HG03558 (cell line): ENCODE data around the gene RBM18.

Experiments
- ATAC-seq: cut with Tn5 transposase; IDR thresholded peaks from one replicate; pipeline ENCODE4 v1.9.1; 2021; ENCODE audit warnings: moderate number of reproducible peaks; ENCODE audit not compliant: unreplicated experiment; ENCODE audit errors: extremely low read depth

Gene RBM18

DNA sequence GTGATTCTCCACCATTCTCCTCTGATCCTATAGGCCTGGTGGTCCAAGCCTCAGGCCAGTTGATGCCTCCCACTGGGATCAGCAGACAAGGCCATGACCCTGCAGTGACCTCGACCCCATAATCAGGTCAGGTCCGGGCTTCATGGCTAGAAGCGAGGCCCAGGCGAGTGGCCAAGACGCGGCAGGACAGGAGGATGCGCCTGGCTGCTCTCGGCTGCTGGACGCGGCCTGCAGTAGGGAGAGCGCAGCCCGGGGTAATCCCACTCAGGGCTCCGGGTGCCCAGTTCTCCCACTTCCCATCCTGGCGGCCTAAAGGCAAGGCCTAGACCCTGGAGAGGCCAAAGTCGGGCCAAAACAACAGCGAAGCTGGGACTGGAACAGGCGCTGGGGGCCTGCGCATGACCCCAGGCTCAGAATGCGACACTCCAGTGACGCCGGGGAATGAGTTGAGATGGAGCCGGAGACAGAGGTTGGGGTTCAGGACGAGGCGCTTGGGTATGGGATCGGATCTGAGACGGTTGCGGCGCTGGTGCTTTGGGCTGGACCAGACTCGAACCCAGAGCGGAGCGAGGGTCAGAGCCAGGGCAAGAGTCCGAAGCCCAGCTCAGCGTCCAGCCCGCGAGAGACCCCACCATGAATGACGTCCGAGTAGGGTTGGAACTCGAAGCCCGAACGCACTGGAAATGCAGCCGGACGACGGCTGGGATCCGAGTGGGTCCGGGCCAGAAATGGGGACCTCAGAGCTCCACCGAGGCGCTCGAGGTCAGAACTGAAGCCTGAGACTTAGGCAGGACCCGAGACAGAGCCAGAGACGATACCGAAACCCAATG is 39.1 kb downstream of the RBM18 start:
- no peak for ATAC-seq

GRCh38 chr9:122223435-122223834 is 41.2 kb downstream of the RBM18 start:
- ATAC-seq: no peak

GRCh38 chr9:122222791-122223190 is 41.8 kb downstream of the RBM18 start:
- ATAC-seq: no peak

GRCh38 chr9:122221183-122221811 is 43.3 kb downstream of the RBM18 start:
- no peak for ATAC-seq

- ATAC-seq: no peak
Observed at GRCh38 chr9:122220673-122221182, 43.9 kb downstream of the RBM18 start.

DNA sequence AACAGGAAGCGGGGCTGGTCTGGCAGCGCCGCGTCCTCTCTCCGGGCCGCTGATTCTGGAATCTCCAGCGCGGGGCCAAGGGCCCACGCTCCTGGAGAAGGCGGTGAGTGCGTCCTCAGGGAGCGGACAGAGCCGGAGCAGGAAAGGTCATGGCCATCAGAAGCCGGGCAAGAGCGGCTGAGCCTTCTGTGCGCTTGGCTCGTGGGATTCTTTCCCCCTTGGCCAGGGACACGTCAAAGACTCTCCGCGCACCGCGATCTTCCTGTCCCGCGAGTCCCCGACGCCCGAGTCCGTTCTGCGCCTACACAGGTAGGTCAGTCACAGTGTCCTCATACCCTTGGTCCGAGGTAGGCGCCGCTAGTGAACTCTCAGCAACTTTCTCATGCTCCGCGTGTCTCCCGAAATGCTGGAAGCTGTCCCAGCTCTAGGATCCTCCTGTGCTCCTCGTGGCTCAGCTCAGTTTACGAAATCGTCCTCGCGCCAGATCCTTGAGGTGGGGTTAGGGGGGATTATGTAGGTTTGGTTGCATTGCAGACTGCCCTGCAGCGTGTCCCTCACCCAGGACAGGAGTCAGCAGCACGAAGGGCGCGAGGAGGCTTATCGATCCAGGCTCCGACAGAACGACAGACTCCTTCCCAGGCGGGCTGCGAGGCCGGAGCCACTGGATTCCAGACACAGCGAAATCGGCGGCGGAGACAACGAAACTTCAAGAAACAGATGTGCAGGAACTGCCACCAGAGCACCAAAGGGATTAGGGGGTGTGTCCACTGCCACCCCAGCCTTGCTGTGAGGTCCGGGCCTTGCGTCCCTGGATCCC is 44.6 kb downstream of the RBM18 start:
- ATAC-seq: no peak

GRCh38 chr9:122218935-122219855 is 45.4 kb downstream of the RBM18 start:
- ATAC-seq: no peak

DNA sequence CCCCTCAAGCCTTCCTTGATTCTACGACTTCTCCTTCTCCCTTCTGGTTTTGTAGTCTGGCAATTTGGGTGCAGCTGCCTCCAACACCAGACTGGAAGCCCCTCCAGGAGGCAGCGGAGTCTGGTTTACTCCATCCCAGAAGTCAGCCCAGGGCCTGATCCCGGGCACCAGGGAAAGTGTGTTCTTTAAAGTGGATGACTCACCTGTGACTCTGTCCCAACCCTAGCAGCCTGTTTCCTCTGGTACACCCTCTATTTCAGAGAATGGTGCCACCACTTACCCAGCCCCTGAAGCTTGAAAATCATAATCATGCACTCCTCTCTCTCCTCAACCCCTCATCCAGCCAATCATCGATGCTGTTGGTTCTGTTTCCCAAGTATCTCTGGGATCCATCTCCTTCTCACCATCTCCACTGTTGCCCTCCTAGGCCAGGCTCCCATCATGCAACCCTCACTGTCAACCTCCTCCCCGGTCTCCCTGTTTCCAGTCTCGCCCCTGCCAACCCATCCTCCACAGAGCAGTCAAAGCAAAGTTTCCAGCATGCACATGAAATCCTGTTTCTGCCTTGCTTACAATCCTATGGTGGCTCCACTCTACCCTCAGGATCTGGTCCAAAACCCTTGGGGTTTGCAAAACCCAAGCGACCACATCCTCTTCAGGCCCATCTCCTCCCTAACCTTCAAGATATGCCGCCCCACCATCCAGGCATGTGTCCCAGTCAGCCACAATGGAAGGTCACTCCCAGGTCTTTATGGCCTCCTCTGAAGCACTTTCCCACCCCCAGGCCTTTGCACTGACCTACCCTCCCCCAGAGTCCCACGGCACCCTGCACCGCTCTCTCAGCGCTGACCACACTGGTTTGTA is 46.3 kb downstream of the RBM18 start:
- ATAC-seq: no peak

- ATAC-seq: no peak
Observed at GRCh38 chr9:122217640-122218039, 47.0 kb downstream of the RBM18 start.

DNA sequence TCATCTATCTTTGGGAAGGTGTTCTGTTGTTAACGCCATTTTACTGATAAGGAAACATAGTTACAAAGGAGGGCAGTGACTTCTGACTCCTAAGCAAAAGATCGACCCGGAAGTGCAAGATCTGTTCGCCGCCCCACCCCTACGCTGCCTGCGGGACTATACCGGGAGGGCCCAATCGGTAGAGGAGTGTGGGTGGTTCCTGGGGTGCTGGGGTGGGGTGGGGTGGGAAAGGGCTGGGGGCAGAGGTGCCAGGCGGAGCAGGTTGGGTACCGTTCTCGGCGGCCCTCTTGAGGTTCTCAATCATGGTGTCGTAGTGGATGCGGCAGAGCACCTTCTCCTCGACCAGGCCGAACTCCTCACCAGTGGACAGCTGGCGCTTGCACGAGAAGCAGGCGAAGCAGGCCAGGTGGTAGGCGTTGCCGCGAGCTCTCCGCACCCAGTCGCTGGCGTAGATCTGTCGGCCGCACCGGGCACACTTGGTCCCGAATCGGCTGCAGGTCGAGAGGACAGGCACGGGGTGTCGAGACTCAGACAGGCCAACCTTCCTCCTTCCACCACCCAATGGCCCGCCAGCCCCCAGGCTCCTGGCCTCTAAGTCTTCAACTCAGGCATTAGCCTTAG is 47.7 kb downstream of the RBM18 start:
- no peak for ATAC-seq

- ATAC-seq: no peak
Observed at GRCh38 chr9:122216138-122216797, 48.4 kb downstream of the RBM18 start.

GRCh38 chr9:122215663-122216062 is 49.0 kb downstream of the RBM18 start:
- ATAC-seq: no peak

- no peak for ATAC-seq
Observed at GRCh38 chr9:122214507-122214906, 50.1 kb downstream of the RBM18 start.

GRCh38 chr9:122213589-122214413 is 50.8 kb downstream of the RBM18 start:
- ATAC-seq: no peak

DNA sequence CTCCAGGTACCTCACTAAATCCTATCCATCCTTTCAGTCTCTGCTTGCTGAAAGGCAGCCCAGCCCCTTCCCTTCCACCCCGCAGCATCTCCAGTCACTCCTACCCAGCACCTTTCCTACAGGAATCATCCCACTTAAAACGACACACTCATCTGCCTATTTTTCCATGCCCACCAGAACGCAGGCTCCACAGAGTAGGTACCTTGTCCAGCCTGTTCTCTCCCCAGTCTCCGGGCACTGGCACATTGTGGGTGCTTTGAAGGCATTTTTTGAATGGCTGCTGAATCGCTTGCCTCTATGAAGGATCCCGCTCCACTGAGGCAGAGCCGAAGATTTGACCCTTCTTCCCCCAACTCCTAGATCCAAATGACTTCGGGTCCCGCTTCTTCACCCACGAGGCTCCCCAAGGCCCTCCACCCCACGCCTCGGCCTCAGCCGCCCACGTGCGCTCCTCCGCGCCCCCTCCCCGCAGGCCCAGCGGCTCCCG is 51.5 kb downstream of the RBM18 start:
- ATAC-seq: no peak

DNA sequence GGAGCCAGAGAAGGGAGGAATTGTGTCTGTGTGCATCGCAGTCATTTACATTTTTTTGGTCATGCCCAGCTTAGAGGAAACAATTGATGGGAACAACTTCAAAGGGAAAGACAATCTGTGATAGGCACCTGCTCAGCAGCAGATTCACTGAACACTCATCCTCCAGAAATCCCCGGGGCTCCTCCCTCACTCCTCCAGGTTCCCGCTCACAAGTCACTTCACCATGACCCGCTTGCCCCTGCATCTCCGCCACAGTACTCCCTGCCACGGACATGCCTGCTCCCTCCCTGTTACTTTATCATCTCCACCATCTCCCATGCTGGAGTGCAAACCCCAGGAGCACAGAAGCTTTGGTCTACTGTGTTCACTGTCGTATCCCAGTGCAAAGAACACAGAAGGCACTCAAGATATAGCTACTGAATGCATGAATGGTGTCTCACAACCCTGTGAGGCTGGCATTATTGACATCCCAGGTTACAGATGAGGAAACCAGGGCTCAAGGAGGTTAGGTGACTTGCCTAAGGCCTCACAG is 52.1 kb downstream of the RBM18 start:
- ATAC-seq: no peak

GRCh38 chr9:122209451-122209850 is 55.2 kb downstream of the RBM18 start:
- no peak for ATAC-seq
